DND-41 (cell line): ENCODE results near the gene ADRM1.

ENCODE experiments used
- ATAC-seq: fragments of 200-7000 bp; cut with Tn5 transposase; 3 replicates; pipeline ENCODE4 v1.9.1; 2021; ENCODE audit warnings: low read depth; ENCODE audit not compliant: insufficient read depth
- DNase-seq: peaks from one replicate; pipeline ENCODE4 v3.0.0-alpha.2; 2020
- H2AFZ ChIP-seq: 2 replicates; pipeline ENCODE4 v1.6.0; 2012; ENCODE audit warnings: low read depth, low read length
- H3K27ac ChIP-seq: 2 replicates; pipeline ENCODE4 v1.5.1; 2012; ENCODE audit warnings: low read length, inconsistent platforms
- H3K27me3 ChIP-seq: fragments of 200-600 bp; sonication (generic); 2 replicates; pipeline ENCODE4 v1.6.0; 2012; ENCODE audit warnings: low read length, mild to moderate bottlenecking, inconsistent platforms; ENCODE audit not compliant: insufficient read depth, poor library complexity
- H3K36me3 ChIP-seq: 2 replicates; pipeline ENCODE4 v1.5.1; 2012; ENCODE audit warnings: low read length, inconsistent platforms; ENCODE audit not compliant: insufficient read depth
- H3K4me1 ChIP-seq: 2 replicates; pipeline ENCODE4 v1.5.1; 2012; ENCODE audit warnings: mild to moderate bottlenecking, low read length; ENCODE audit not compliant: insufficient read depth
- H3K4me2 ChIP-seq: 2 replicates; pipeline ENCODE4 v1.6.0; 2012; ENCODE audit warnings: mild to moderate bottlenecking, moderate library complexity, low read length, inconsistent platforms; ENCODE audit not compliant: insufficient read depth
- H3K4me3 ChIP-seq, 2 experiments: fragments of 200-600 bp in 1 of 2; shearing (Covaris generic) in 1 of 2; 2 replicates each; pipeline ENCODE4 v1.5.1; 2012 to 2016; ENCODE audit warnings: inconsistent platforms in 2 of 2, low read length in 2 of 2, mild to moderate bottlenecking in 2 of 2, low read depth in 1 of 2, moderate library complexity in 1 of 2
- H3K79me2 ChIP-seq: 2 replicates; pipeline ENCODE4 v1.6.0; 2012; ENCODE audit warnings: low read length, inconsistent platforms; ENCODE audit not compliant: insufficient read depth
- H3K9ac ChIP-seq: 2 replicates; pipeline ENCODE4 v1.6.0; 2012; ENCODE audit warnings: low read depth, mild to moderate bottlenecking, inconsistent platforms, low read length, moderate library complexity
- H3K9me3 ChIP-seq: 2 replicates; pipeline ENCODE4 v1.5.1; 2012; ENCODE audit warnings: low read length, moderate library complexity, mild to moderate bottlenecking, inconsistent platforms; ENCODE audit not compliant: insufficient read depth, severe bottlenecking
- H4K20me1 ChIP-seq: 2 replicates; pipeline ENCODE4 v1.6.0; 2012; ENCODE audit warnings: low read length; ENCODE audit not compliant: insufficient read depth
- CTCF ChIP-seq: IDR thresholded peaks from 2 replicates; pipeline ENCODE4 v1.5.1; 2012; ENCODE audit warnings: borderline replicate concordance, low read length, moderate library complexity, mild to moderate bottlenecking; ENCODE audit not compliant: poor library complexity, severe bottlenecking; ENCODE audit errors: extremely low read depth
- EZH2 ChIP-seq: IDR thresholded peaks from 3 replicates; pipeline ENCODE4 v1.6.1; 2012; ENCODE audit warnings: borderline replicate concordance, low read depth, mild to moderate bottlenecking, moderate library complexity, low read length, inconsistent platforms; ENCODE audit not compliant: severe bottlenecking

Gene ADRM1

GRCh38 chr20:62313460-62314338, 10.9 kb downstream of the ADRM1 start:
- H3K9me3 ChIP-seq, result no peaks in the 10 kb centered on the region
- H3K4me1 ChIP-seq, result no peaks in the 10 kb centered on the region
- no peaks in the 10 kb centered on the region for H3K27me3 ChIP-seq
- H3K27ac ChIP-seq, result no peak overlapping the region
- H2AFZ ChIP-seq, result no peak overlapping the region
- H3K9ac ChIP-seq, result no peak overlapping the region
- ATAC-seq (no peak), DNase-seq (no peak)
- peaks cover 7% of the 10 kb centered on the region for H3K36me3 ChIP-seq
- TF ChIP-seq EZH2 (no peak), CTCF (no peak)
- H3K4me3 ChIP-seq, result no peak overlapping the region
- peaks cover 5% of the 10 kb centered on the region for H4K20me1 ChIP-seq
- H3K79me2 ChIP-seq, result no peaks in the 10 kb centered on the region
- H3K4me2 ChIP-seq, result no peak overlapping the region

GRCh38 chr20:62314339-62314638, 11.5 kb downstream of the ADRM1 start:
- no peak for ATAC-seq
- DNase-seq, result no peak
- peaks cover under 1% of the 10 kb centered on the region; the same call in 1 of the 2 replicates for H3K36me3 ChIP-seq
- H3K79me2 ChIP-seq, result no peaks in the 10 kb centered on the region
- H3K9ac ChIP-seq, result no peak overlapping the region
- H3K27ac ChIP-seq, result no peak overlapping the region
- no peak overlapping the region for H2AFZ ChIP-seq
- no peaks in the 10 kb centered on the region for H3K27me3 ChIP-seq
- H3K4me2 ChIP-seq, result no peak overlapping the region
- H3K4me3 ChIP-seq, result no peak overlapping the region
- no peaks in the 10 kb centered on the region for H3K4me1 ChIP-seq
- H4K20me1 ChIP-seq, result peaks cover 4% of the 10 kb centered on the region; the same call in 1 of the 2 replicates
- no peaks in the 10 kb centered on the region for H3K9me3 ChIP-seq
- TF ChIP-seq EZH2, result no peak
- no peak for TF ChIP-seq CTCF

GRCh38 chr20:62314711-62315302, 12.0 kb downstream of the ADRM1 start:
- no peaks in the 10 kb centered on the region for H3K36me3 ChIP-seq
- H3K4me2 ChIP-seq, result no peak overlapping the region

More at GRCh38 chr20:62314711-62315302, 12.0 kb downstream of the ADRM1 start:
- Histone ChIP-seq H3K9me3 (no peaks in the 10 kb centered on the region), H3K27ac (no peak overlapping the region), H3K4me1 (no peaks in the 10 kb centered on the region), H3K27me3 (no peaks in the 10 kb centered on the region), H3K4me3 (no peak overlapping the region), H3K9ac (no peak overlapping the region), H2AFZ (no peak overlapping the region), H3K79me2 (no peaks in the 10 kb centered on the region), H4K20me1 (peaks cover 4% of the 10 kb centered on the region; the same call in 1 of the 2 replicates)
- TF ChIP-seq CTCF (no peak), EZH2 (no peak)
- ATAC-seq (no peak), DNase-seq (no peak)
